ENCODE results near the gene FAM221A. TPM values are rescaled to one million over a fixed set of nuclear protein-coding genes. Genes with fewer than 3 reads are reported as not detected.

Gene FAM221A
- total and polyA plus RNA-seq, 4 donors: 2.8 to 12.0 (median 5.4) TPM

- TF ChIP-seq EGR1 (IDR thresholded peaks at IDR 0.05; ENCODE audit: low read depth in 2 of 2) (no peak), HNF4G (IDR thresholded peaks at IDR 0.05) (no peak), NR2F2 (IDR thresholded peaks at IDR 0.05) (no peak), GABPA (IDR thresholded peaks at IDR 0.05 in 1 of 2, conservative IDR thresholded peaks at IDR 0.05 in 1 of 2) (no peak), MAX (IDR thresholded peaks at IDR 0.05) (no peak), REST (IDR thresholded peaks at IDR 0.05) (no peak), CTCF (IDR thresholded peaks at IDR 0.05; ENCODE audit: low read depth, low read length, missing input control) (no peak), FOXA1 (IDR thresholded peaks at IDR 0.05) (no peak), TAF1 (conservative IDR thresholded peaks at IDR 0.05) (no peak), FOXA2 (IDR thresholded peaks at IDR 0.05) (no peak), RAD21 (IDR thresholded peaks at IDR 0.05) (no peak)
- Histone ChIP-seq H3K4me3 (ENCODE audit: low read depth in 1 of 3, low read length in 3 of 3) (no peak overlapping the region), H3K9me3 (ENCODE audit: control insufficient read depth in 4 of 4, low read length in 3 of 4) (peaks cover 0 to 7% (median 4%) of the 10 kb centered on the region in 4 donors), H3K9ac (ENCODE audit: low read depth in 1 of 2, low read length in 2 of 2) (no peak overlapping the region), H3K27ac (ENCODE audit: low read depth in 1 of 2, low read length in 2 of 2) (no peak overlapping the region), H3K27me3 (ENCODE audit: control insufficient read depth in 4 of 4, insufficient read depth in 4 of 4, low read length in 3 of 4) (no peaks in the 10 kb centered on the region), H3K36me3 (ENCODE audit: control insufficient read depth in 4 of 4, insufficient read depth in 3 of 4, low read depth in 1 of 4, low read length in 3 of 4) (no peaks in the 10 kb centered on the region), H3K4me1 (ENCODE audit: control insufficient read depth in 4 of 4, insufficient read depth in 4 of 4, low read length in 3 of 4) (no peaks in the 10 kb centered on the region)
- DNase-seq (ENCODE audit: low spot score): no peak
Measured at GRCh38 chr7:23742051-23742450, 62.1 kb downstream of the FAM221A start.

- no peak overlapping the region for H3K27ac ChIP-seq (ENCODE audit: low read depth in 1 of 2, low read length in 2 of 2)
- H3K9ac ChIP-seq (ENCODE audit: low read depth in 1 of 2, low read length in 2 of 2): no peak overlapping the region
- H3K36me3 ChIP-seq (ENCODE audit: control insufficient read depth in 4 of 4, insufficient read depth in 3 of 4, low read depth in 1 of 4, low read length in 3 of 4): no peaks in the 10 kb centered on the region
- H3K4me3 ChIP-seq (ENCODE audit: low read depth in 1 of 3, low read length in 3 of 3): no peak overlapping the region
- H3K9me3 ChIP-seq (ENCODE audit: control insufficient read depth in 4 of 4, low read length in 3 of 4): peaks cover 0 to 7% (median 4%) of the 10 kb centered on the region in 4 donors
- TF ChIP-seq CTCF (IDR thresholded peaks at IDR 0.05; ENCODE audit: low read depth, low read length, missing input control): no peak
- TF ChIP-seq EGR1 (IDR thresholded peaks at IDR 0.05; ENCODE audit: low read depth in 2 of 2): no peak
- no peak for TF ChIP-seq JUND (IDR thresholded peaks at IDR 0.05)
- TF ChIP-seq SP1 (IDR thresholded peaks at IDR 0.05): no peak
- TF ChIP-seq ATF3 (IDR thresholded peaks at IDR 0.05): no peak
- TF ChIP-seq NR2F2 (IDR thresholded peaks at IDR 0.05): no peak
- WGBS: 93% methylated on average over 4 of the region's 4 CpGs
- no peaks in the 10 kb centered on the region for H3K27me3 ChIP-seq (ENCODE audit: control insufficient read depth in 4 of 4, insufficient read depth in 4 of 4, low read length in 3 of 4)
- H3K4me1 ChIP-seq (ENCODE audit: control insufficient read depth in 4 of 4, insufficient read depth in 4 of 4, low read length in 3 of 4): no peaks in the 10 kb centered on the region
- no peak for DNase-seq (ENCODE audit: low spot score)
Measured at GRCh38 chr7:23743226-23743625, 63.2 kb downstream of the FAM221A start.
